GM18870 (cell line): ENCODE data around the gene ALX3.

Experiments
- ATAC-seq: cut with Tn5 transposase; IDR thresholded peaks from one replicate; pipeline ENCODE4 v1.9.1; 2021; ENCODE audit warnings: moderate library complexity; ENCODE audit not compliant: unreplicated experiment

ALX3 gene

GRCh38 chr1:110067479-110067892, 3.0 kb downstream of the ALX3 start:
- no peak for ATAC-seq

- no peak for ATAC-seq
These were observed 4.6 kb downstream of the ALX3 start for GRCh38 chr1:110065841-110066240.

- no peak for ATAC-seq
These were observed 5.7 kb downstream of the ALX3 start for GRCh38 chr1:110064576-110065337.

- no peak for ATAC-seq
These were observed 6.7 kb downstream of the ALX3 start for GRCh38 chr1:110063781-110064180.

- ATAC-seq = no peak
These were observed 7.9 kb downstream of the ALX3 start for GRCh38 chr1:110062612-110063011.

GRCh38 chr1:110061341-110061740, 9.1 kb downstream of the ALX3 start:
- no peak for ATAC-seq

- ATAC-seq = no peak
These were observed 9.8 kb downstream of the ALX3 start for GRCh38 chr1:110060662-110061060.

- ATAC-seq = no peak
These were observed 10.3 kb downstream of the ALX3 start for GRCh38 chr1:110060034-110060661.

GRCh38 chr1:110059133-110059863, 11.2 kb downstream of the ALX3 start:
- no peak for ATAC-seq

GRCh38 chr1:110058591-110058990, 11.9 kb downstream of the ALX3 start:
- no peak for ATAC-seq

- ATAC-seq = no peak
These were observed 12.4 kb downstream of the ALX3 start for GRCh38 chr1:110057963-110058518.

- ATAC-seq = no peak
These were observed 13.7 kb downstream of the ALX3 start for GRCh38 chr1:110056776-110057175.

- ATAC-seq = no peak
These were observed 14.2 kb downstream of the ALX3 start for GRCh38 chr1:110056285-110056683.

- no peak for ATAC-seq
These were observed 14.8 kb downstream of the ALX3 start for GRCh38 chr1:110055493-110056284.

- no peak for ATAC-seq
These were observed 16.7 kb downstream of the ALX3 start for GRCh38 chr1:110053552-110054428.

- no peak for ATAC-seq
These were observed 19.2 kb downstream of the ALX3 start for GRCh38 chr1:110051262-110051648.

GRCh38 chr1:110050602-110051261, 19.7 kb downstream of the ALX3 start:
- ATAC-seq = no peak

GRCh38 chr1:110049801-110050601, 20.5 kb downstream of the ALX3 start:
- no peak for ATAC-seq
